Esophagus muscularis mucosa (tissue), 4 donors: ENCODE data around the gene IL18RAP.

Experiments
- CTCF ChIP-seq, 3 experiments: fragments of 200-600 bp in 2 of 3; fragments of 450-650 bp in 1 of 3; sonication (generic) in 2 of 3; IDR thresholded peaks; one replicate each; pipeline ENCODE4 v1.5.1; 2017 to 2019; ENCODE audit warnings: antibody characterized with exemption in 3 of 3, mild to moderate bottlenecking in 2 of 3, moderate library complexity in 1 of 3
- EP300 ChIP-seq: sonication (generic); formaldehyde crosslinking; IDR thresholded peaks from one replicate; pipeline ENCODE4 v1.6.1; 2017; ENCODE audit warnings: antibody characterized with exemption
- POLR2A ChIP-seq: fragments of 450-650 bp; IDR thresholded peaks from one replicate; pipeline ENCODE4 v1.6.1; 2017; ENCODE audit warnings: antibody characterized with exemption, moderate library complexity, mild to moderate bottlenecking, low read depth
- POLR2AphosphoS5 ChIP-seq, 2 donors: sonication (generic); formaldehyde crosslinking; IDR thresholded peaks; one replicate each; pipeline ENCODE4 v1.6.1; 2017; ENCODE audit warnings: antibody characterized with exemption in 2 of 2

- TF ChIP-seq CTCF (IDR thresholded peaks at IDR 0.05) (no peak), POLR2A (no peak), EP300 (no peak), POLR2AphosphoS5 (IDR thresholded peaks at IDR 0.05) (no peak)
Observed at GRCh38 chr2:102480285-102481195, 57.6 kb downstream of the IL18RAP start.
